HL-60 (cell line): Measurements from ENCODE around the gene CFAP210.
"Not testable (repeated sequence)": the region's sequence is repeated elsewhere in the genome, so short reads cannot be mapped to it uniquely, and the experiment has no call there.

Experiments
- DNase-seq, 2 experiments: peaks; one replicate each; pipeline ENCODE4 v3.0.0-alpha.2; 2010 to 2020; ENCODE audit warnings: low read depth in 1 of 2, low spot score in 1 of 2
- H3K27ac ChIP-seq: fragments of 250-450 bp; sonication (Bioruptor Pico); replicated peaks from 2 replicates; pipeline ENCODE4 v1.5.1; 2020; ENCODE audit warnings: mild to moderate bottlenecking, moderate library complexity
- H3K27me3 ChIP-seq: fragments of 250-450 bp; sonication (Bioruptor Pico); 2 replicates; pipeline ENCODE4 v1.5.1; 2021; ENCODE audit warnings: mild to moderate bottlenecking, moderate library complexity; ENCODE audit not compliant: insufficient read depth, poor library complexity, severe bottlenecking
- H3K4me3 ChIP-seq: replicated peaks from 2 replicates; pipeline ENCODE4 v1.5.1; 2011; ENCODE audit warnings: mild to moderate bottlenecking, control low read depth, low read length; ENCODE audit not compliant: insufficient read depth
- CTCF ChIP-seq: IDR thresholded peaks from one replicate; pipeline ENCODE4 v1.5.1; 2011; ENCODE audit warnings: low read length, control low read depth, inconsistent platforms; ENCODE audit not compliant: insufficient read depth
- GABPA ChIP-seq: IDR thresholded peaks from 2 replicates; pipeline ENCODE4 v1.6.1; 2012; ENCODE audit warnings: low read depth
- POLR2AphosphoS5 ChIP-seq: IDR thresholded peaks from 2 replicates; pipeline ENCODE4 v1.6.1; 2012; ENCODE audit warnings: low read depth
- REST ChIP-seq: IDR thresholded peaks from 2 replicates; pipeline ENCODE4 v1.6.1; 2012; ENCODE audit warnings: low read depth; ENCODE audit not compliant: insufficient replicate concordance
- SPI1 ChIP-seq: IDR thresholded peaks from 2 replicates; pipeline ENCODE4 v1.6.1; 2012; ENCODE audit warnings: low read depth, mild to moderate bottlenecking, borderline replicate concordance

The CFAP210 gene

GRCh38 chr2:169686825-169687224 is 7.4 kb downstream of the CFAP210 start:
- not testable (repeated sequence) for H3K27me3 ChIP-seq, H3K4me3 ChIP-seq, DNase-seq, H3K27ac ChIP-seq
- TF ChIP-seq SPI1, result peak; percentile 71; the same call in 1 of the 2 replicates

- H3K4me3 ChIP-seq, DNase-seq, H3K27ac ChIP-seq: not testable (repeated sequence)
Measured at GRCh38 chr2:169684712-169685111, 9.5 kb downstream of the CFAP210 start.

DNA sequence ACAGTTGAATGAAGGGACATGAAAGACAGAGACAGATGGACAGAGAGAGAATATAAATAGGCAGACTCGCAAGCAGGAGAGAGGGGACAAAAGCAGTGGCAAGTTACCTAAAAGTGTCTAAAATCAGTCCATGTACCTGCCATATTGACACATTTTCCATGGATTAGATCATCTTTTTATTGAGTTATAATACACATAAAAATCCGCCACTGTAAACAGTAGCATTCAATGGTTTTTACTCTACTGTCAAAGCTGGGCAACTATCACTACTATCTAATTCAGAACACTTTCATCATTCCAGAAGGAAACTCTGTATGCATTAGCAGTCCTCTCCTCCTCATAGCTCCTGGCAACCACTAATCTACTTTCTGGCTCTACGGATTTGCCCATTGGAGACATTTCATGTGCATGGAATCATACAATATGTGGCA is 10.1 kb downstream of the CFAP210 start:
- TF ChIP-seq SPI1 (no peak), REST (no peak), POLR2AphosphoS5 (no peak), GABPA (no peak), CTCF (no peak)
- no peak overlapping the region for H3K4me3 ChIP-seq
- DNase-seq, result no peak
- H3K27me3 ChIP-seq, result no peaks in the 10 kb centered on the region
- no peak overlapping the region for H3K27ac ChIP-seq

More at GRCh38 chr2:169684712-169685111, 9.5 kb downstream of the CFAP210 start:
- H3K27me3 ChIP-seq, result not testable (repeated sequence)

DNA sequence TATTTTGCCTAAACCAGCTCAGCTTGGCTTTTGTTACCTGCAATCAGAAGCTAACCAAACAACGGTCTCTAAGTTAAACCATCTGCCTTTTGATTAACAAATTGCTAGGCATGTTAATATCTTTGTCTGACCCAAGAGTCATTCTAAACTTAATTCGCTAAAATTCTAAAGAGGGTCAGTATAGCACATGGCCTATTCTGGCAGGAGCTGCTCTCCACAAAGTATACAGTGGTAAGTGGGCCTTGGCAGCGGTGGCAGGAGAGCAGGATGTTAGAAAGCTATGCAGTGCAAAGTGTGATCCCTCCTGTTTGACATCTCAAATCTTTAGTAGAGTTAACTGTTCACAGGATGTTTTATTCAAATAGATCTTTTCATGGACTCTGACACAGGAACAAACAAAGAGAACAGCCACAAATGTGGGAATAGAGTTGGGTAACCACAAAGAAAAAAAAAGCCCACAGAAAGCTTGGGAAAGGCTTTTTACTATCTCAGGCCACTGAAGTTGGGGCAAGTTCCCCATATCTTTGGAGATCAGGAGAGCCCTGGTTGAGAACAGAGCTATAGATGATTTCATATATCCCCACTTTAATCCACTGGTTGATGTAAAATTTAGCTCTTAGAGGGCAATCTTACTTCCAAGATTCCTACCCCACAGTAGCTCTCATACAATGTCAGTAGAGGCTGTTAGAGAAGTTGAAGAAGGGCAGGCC is 10.6 kb downstream of the CFAP210 start:
- DNase-seq, result no peak
- Histone ChIP-seq H3K27me3 (no peaks in the 10 kb centered on the region), H3K4me3 (no peak overlapping the region), H3K27ac (no peak overlapping the region)
- TF ChIP-seq SPI1, result no peak
- no peak for TF ChIP-seq CTCF
- TF ChIP-seq GABPA, result no peak
- TF ChIP-seq REST, result no peak
- no peak for TF ChIP-seq POLR2AphosphoS5

GRCh38 chr2:169683054-169683424 is 11.2 kb downstream of the CFAP210 start:
- TF ChIP-seq POLR2AphosphoS5, result no peak
- no peak for TF ChIP-seq REST
- TF ChIP-seq CTCF, result no peak
- TF ChIP-seq SPI1, result no peak
- no peak for TF ChIP-seq GABPA
- Histone ChIP-seq H3K27me3 (no peaks in the 10 kb centered on the region), H3K4me3 (no peak overlapping the region), H3K27ac (no peak overlapping the region)
- DNase-seq, result no peak
